Measurements from ENCODE around the gene ROBO2.

ROBO2 gene

DNA sequence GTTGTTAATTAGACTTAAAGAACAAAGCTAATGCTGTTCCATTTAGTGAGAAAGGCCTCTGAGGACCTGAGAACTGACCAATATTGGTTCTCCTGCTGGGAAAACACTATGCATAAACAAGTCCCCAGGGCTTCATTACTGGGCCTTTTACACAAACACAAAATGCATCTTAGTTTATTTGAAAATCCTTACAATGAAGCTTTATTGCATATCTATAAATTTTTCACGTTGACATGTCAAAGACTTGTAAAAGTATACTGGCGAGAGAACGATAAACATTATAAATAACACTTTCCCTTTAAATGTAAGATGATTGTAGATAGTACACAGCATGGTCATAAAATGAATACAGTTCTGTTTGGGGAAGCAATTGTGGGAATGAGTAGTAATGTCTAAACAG, 151.7 kb downstream of the ROBO2 start:
- DNase-seq, result no peak

GRCh38 chr3:77195766-77196545, 156.1 kb downstream of the ROBO2 start:
- no peak for DNase-seq

DNA sequence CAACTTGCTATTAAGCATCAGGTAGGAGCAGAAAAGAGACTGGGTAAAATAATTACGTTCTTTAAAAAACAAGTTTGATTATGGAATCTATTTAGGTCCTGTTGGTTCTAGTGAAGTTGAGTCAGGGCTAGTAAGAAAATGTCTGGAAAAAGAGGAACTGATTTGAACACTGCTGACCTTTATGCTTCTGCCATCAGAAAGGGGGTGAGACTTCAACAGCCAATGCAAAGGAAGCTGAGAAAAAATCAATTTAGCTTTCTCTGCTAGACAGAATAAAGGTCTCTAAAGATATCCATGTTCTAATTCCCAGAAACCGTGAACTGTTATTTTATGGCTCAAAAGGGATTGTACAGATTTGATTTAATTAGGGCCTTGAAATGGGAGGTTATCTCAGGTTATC, 157.5 kb downstream of the ROBO2 start:
- no peak for DNase-seq

DNA sequence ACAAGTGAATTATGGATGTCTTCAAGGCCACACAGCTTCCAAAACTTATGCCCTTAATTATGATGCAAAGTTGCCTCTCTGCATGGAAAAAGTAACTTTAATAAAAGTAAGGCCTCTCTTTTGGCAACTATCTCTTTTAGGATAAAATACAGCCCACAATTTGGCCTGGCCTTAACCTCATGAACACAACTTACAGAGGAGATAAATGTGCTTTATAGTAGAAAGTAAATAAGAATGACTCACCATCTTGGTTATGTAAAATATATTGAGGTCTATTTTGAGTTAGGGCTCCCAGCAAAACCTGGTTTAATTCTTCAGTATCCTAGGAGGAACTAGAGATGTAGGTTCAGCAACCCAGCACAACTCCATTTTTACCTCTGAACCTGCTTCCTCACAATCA, 164.0 kb downstream of the ROBO2 start:
- DNase-seq, result no peak

DNA sequence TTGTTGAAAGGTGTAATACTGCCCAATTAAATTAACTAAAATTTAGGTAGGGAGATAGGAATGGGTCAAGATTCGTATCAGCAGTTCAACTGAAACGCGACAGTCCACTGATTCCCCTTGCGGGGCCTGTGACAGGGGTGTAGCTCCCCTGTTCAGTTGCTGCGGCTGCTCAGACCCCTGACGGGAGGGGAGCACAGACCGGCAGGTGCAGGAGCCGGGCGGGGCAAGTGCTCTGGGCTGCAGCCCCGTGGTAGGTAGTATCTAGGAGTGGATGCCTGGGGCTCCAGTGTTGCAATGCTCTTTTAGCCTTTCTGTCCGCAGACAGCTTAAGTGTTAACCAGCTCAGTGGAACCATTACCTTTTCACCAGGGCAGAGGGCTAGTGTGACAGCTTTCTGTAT, 164.9 kb downstream of the ROBO2 start:
- DNase-seq, result no peak

DNA sequence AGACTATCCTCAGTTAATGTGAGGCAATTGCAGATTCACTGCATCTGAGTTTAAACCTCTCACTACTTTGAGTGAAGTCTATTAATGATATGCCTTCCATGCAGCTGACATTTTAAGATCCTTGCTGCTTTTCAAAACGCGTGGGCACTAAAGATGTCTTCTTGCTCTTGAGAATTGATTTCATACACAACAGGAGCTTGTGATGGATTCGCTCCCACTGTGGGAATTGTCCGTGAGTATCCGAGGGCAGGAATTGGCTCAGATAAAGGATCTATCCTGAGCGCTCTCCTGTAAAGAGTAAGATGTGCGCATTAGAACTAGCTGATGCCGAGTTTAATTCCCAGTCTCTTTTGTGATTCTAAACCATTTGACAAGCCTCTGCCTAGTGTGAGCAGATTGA, 167.9 kb downstream of the ROBO2 start:
- DNase-seq, result no peak

DNA sequence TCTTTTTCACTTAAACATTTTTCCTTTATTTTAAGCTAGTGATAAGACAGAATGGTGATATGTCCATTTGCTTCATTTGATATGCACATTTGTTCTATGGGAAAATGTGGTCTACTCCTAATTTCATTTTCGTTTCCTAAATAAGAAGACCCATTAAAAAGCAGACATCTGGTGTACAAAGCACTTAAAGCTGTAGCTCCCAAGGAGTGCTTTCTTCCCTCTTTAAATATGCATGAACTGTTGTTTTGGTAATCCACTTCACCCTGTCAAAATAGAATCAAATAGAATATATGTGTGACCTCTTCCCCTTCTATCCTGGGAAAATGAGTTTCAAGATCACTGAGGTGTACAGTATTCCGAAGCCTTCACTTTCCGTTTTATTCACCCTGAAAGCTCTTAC, 182.8 kb downstream of the ROBO2 start:
- DNase-seq, result no peak

DNA sequence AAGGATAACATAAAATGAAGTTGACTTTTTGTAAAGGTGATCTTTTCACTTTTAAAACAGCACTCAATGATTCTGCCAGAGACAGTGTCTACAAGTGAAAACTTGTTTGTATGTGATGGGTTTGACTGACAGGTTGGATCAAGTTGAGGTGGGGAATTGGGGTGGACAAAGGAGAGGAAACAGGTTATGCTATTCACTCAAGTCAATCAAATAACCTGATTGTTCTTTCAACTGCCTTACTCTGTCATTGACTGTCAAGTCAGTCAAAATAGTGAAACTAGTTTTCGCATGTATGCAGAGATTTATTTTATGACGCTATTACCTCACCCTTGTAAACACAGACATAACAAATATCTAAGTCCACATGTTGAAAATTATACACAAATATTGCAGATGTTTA, 187.7 kb downstream of the ROBO2 start:
- DNase-seq, result no peak

DNA sequence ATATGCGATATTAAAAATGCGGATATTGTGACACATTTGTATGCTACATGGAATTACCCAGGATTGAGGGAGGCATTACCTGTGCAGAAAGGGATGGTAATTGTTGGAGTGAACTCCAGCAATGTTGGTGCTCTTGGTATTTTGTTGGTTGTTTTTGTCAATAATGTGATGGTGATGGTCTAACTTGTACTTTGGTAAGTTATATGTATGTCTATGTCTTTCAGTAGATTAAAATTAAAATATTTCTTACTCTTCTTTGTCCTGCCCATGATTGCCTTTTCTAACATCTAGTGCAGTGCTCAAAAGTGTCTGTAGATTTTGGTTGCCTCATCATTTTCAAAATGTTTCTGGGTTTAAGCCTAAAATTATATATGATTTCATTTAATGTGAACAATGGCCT, 192.7 kb downstream of the ROBO2 start:
- no peak for DNase-seq

- DNase-seq, result no peak
These were observed 194.1 kb downstream of the ROBO2 start for GRCh38 chr3:77234004-77234403.

DNA sequence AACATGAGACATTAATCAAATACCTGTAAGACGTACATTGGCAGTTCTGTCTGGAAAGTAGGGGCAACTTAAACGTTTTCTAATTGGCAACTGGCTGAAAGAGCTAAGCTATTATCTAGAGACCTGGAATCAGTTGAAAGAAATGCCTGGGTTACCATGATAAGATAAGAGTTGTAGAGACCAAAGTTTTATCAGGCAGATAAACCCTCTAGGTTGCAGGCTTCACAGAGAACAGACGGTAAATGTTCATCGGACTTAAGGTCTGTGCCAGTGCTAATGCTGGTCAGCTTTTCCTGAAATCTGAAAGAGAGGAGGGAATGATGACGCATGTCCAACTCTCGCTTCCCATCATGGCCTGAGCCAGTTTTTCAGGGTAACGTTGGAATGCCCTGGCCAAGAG, 196.2 kb downstream of the ROBO2 start:
- DNase-seq, result no peak

DNA sequence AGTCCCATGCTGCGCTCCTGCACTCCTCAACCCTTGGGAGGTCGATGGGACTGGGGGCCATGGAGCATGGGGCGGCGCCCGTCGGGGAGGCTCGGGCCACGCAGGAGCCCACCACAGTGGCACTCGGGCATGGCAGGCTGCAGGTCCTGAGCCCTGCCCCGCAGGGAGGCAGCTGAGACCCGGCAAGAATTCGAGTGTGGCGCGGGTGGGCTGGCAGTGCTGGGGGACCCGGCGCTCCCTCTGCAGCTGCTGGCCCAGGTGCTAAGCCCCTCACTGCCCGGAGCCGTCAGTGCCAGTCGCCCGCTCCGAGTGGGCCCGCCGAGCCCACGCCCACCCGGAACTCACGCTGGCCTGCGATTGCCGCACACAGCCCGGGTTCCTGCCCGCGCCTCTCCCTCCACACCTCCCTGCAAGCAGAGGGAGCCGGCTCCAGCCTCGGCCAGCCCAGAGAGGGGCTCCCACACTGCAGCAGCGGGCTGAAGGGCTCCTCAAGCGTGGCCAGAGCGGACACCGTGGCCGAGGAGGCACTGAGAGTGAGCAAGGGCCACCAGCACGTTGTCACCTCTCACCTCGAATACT, 200.3 kb downstream of the ROBO2 start:
- no peak for DNase-seq

DNA sequence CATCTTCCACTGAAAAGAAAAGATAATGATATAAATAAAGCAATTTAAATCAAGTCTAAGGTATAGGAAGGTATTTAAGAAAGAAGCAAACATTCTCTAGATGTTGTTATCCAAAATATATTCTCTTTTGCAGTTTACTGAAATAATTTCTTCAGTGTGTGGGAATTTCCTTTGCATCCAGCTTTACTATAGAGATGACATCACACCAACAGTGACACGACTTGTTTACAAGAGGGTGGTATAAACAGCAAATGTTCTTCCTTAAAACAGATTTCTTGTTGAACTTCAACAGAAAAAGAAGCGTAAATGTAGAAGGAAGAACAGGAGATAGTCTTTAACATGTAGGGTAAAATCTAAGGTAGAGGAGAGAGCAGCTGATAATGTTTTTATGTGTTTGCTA, 202.5 kb downstream of the ROBO2 start:
- no peak for DNase-seq

GRCh38 chr3:77244981-77245380, 205.1 kb downstream of the ROBO2 start:
- DNase-seq, result no peak

DNA sequence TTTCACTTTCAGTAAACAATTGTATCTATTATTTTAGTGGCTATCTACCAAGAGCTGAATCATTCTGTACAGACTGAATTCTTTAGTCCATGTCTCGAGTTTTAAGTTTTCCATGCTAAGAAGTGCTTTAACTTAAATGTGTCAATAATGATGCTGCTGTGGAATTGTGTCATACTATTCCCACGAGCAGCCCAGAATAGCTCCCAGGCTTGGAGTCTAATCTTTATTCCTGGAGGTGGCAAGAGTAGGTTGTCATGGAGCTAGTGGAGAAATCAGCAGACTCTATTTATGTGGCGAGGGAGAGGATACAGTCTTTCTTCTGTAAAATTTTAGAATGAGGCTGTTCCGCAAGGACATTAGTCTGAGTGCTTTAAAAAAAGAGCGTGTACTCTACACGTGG, 207.2 kb downstream of the ROBO2 start:
- no peak for DNase-seq

GRCh38 chr3:77247817-77248216, 207.9 kb downstream of the ROBO2 start:
- no peak for DNase-seq

DNA sequence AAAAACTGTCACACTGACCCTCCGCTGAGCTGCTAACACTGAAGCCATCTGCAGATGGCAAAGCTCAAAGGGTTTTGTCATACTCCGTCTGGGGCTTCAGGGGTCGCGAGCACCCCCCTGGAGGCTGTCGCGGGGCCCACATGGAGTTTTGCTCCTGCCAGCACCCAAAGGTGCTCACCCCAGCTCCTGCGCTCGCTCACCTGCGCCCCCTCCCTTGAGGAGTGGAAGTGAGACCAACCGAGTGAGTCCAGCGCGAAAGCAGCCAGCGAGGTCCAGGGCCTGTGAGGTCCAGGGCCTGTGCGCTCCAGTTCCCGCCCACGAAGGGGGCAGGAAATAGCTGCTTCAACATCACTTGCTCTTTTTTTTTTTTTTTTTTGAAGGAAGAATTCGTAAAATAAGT, 208.5 kb downstream of the ROBO2 start:
- DNase-seq, result no peak

DNA sequence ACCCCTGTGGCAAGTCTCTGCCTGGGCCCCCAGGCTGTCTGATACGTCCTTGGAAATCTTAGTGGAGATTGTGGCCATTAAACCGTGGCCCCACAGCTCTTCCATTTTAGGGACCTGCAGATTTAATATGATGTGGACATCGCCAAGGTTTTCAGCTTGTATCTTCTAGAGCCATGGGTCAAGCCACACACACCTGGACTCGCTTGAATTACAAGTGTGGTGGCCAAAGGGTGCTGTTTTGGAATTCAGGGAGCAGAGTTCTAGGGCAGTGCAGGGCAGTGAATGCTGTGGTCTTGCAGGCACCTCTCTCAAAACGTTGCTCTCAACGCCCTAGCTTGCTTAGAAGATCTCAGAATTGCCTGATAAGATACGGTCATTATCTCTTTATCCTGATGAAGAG, 211.2 kb downstream of the ROBO2 start:
- no peak for DNase-seq

DNA sequence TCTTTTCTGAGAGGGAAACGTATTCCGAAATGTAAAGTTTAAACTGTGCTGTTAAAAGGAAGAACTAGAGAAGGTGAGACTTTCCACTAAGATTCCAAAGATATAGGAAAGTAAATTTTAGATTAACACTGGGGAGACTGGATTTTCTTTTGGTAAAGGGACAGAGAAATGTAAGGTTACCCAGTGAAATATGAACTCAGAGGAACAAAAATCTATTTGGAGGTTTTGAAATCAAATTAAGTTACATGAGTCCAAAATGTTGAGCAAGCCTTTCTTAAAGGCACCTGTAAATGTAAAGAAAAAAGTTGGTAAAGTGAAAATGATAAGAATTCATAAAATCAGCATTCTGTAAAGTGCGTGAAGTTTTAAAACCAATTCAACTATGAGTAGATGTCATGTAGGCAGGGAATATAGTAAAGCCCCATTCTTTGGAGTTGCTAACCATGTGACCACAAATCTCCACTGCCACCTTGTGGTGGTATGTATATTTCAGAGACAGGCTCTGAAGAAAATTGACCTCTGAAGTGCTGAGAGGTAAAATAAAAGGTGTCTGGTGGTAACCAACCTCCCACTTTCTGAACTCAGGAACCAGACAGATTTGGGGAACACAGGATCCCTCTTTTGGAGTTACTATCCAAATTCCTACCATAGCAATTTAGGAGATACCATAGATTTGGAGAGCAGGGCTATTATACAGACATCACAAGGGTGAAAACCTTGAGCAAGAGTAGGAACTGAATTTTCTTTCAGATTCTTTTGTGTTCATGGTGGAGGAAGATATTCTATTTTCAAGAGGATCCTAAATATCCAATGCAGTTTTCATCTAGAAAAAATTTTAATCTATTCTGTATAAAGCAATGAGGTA, 215.3 kb downstream of the ROBO2 start:
- DNase-seq, result peak; percentile 27

DNA sequence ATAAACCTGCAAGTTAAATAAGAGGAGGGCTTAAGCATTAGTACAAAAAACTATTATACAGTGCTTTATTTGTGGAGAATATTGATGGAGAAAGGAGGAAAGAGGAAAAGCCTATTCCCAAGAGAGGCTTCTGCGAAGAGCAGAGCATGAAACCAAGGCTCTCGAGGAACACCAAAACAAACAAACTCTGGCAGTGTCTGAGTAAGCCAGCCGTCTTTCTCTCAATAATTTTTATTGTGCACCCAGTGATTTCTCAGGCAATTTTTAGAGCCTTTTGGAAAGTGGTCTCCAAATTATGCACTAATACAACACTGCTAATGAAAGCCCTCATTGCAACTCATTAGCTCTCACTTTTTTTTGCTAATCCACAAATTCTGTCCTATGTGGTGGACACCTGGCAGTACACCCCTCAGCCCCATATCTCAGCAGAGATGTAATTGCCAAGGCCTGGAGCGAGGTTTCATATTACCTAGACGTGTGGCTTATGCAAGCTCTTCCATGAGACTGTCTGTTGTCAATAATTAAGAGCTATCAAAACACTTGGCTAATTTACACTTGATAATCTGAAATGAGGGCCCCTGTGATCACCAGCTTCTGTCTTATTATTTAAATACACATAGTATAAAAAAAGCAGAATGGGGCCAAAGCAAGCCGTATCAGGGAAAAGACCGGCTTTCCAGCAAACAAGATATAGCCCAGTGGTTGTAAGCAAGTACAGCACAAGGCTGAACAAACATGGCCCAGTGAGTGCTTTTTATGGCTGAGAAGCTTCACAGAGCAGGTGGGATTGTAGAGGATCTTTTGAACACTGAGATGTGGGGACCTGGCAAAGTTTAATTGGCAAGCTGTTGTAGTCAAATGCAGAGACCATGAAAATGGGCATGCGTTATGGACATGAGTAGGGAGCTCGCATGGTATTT, 216.9 kb downstream of the ROBO2 start:
- DNase-seq, result peak; percentile 81

DNA sequence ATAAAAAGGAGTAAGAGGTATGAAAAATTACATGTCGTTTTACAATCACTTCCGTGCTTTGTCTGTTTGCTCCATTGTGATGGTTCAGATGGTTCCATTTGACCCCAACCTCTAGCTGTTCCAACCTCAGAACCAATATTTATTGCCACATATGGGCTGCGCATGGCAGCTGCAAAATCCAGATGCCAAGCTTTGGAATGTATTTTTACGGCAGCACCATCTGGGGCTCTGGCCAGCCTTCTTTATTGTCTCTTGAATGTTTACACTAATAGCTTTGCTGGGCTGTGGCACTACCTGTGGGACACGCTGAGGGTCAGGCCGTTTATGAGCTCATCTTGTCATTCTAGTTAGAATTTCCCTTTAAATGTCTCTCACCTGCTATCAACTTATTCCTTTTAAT, 219.8 kb downstream of the ROBO2 start:
- peak; percentile 16 for DNase-seq

GRCh38 chr3:77262361-77262760, 222.5 kb downstream of the ROBO2 start:
- no peak for DNase-seq

- DNase-seq, result no peak
These were observed 227.7 kb downstream of the ROBO2 start for GRCh38 chr3:77267589-77267988.
